ENCODE results near the gene METTL15.

DNA sequence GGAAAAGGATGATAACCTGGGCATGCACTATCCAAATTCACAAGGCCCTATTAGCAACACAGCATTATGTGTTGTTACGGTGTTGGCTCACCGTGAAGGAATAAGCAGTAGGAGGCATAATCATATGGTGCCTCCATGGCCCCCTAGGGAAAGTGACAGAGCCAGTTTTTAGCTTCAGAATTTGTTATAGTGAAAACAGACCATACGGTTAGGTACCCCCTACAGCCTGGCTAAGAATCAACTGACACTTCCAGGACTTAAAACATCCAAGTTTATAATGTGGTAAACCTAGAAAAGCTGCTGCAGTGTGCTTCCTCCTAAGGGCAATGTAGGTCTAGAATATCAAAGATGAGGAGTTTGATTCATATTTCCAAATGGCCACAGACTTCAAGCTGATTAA, 30.7 kb upstream of the METTL15 start:
- TF ChIP-seq, protein P1, sequence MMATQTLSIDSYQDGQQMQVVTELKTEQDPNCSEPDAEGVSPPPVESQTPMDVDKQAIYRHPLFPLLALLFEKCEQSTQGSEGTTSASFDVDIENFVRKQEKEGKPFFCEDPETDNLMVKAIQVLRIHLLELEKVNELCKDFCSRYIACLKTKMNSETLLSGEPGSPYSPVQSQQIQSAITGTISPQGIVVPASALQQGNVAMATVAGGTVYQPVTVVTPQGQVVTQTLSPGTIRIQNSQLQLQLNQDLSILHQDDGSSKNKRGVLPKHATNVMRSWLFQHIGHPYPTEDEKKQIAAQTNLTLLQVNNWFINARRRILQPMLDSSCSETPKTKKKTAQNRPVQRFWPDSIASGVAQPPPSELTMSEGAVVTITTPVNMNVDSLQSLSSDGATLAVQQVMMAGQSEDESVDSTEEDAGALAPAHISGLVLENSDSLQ (IDR thresholded peaks at IDR 0.05), result no peak
- TF ChIP-seq NFRKB (IDR thresholded peaks at IDR 0.05) (no peak), SUZ12 (IDR thresholded peaks at IDR 0.05) (no peak), TARDBP (IDR thresholded peaks at IDR 0.05) (no peak), ARNT (IDR thresholded peaks at IDR 0.05) (no peak), FOXA1 (IDR thresholded peaks at IDR 0.05) (no peak), LEF1 (IDR thresholded peaks at IDR 0.05; ENCODE audit: borderline replicate concordance) (no peak), L3MBTL2 (conservative IDR thresholded peaks at IDR 0.05) (no peak), ELF4 (IDR thresholded peaks at IDR 0.05) (no peak)
